Cardiac fibroblast (primary cell): ENCODE results near the gene OTOF.

ENCODE experiments used
- DNase-seq, 2 donors: peaks; one replicate each; pipeline versions ENCODE4 v3.0.0 to v3.0.0-alpha.2; 2010; ENCODE audit warnings: low read depth in 2 of 2
- H3K4me3 ChIP-seq, 2 donors: replicated peaks in 1 of 2; 1 replicate in 1 of 2; 2 replicates in 1 of 2; pipeline ENCODE4 v1.5.1; 2011; ENCODE audit warnings: low read depth in 2 of 2, low read length in 2 of 2, mild to moderate bottlenecking in 2 of 2, moderate library complexity in 1 of 2
- CTCF ChIP-seq: IDR thresholded peaks from one replicate; pipeline ENCODE4 v1.5.1; 2011; ENCODE audit warnings: low read depth, mild to moderate bottlenecking, low read length, inconsistent platforms

The OTOF gene

GRCh38 chr2:26521054-26521912 lies 43.4 kb upstream of the OTOF start:
- H3K4me3 ChIP-seq: no peak overlapping the region
- peak; percentile 23 for TF ChIP-seq CTCF
- peak; percentile 7 to 27 for DNase-seq

- no peak for TF ChIP-seq CTCF
- DNase-seq: no peak
- H3K4me3 ChIP-seq: no peak overlapping the region
Measured at GRCh38 chr2:26520148-26520449, 42.2 kb upstream of the OTOF start.

GRCh38 chr2:26519396-26520147 lies 41.6 kb upstream of the OTOF start:
- no peak for DNase-seq
- no peak for TF ChIP-seq CTCF
- H3K4me3 ChIP-seq: no peak overlapping the region

- DNase-seq: no peak
- TF ChIP-seq CTCF: no peak
- H3K4me3 ChIP-seq: no peak overlapping the region
Measured at GRCh38 chr2:26516781-26517180, 38.9 kb upstream of the OTOF start.

- no peak for DNase-seq
- no peak overlapping the region for H3K4me3 ChIP-seq
- TF ChIP-seq CTCF: no peak
Measured at GRCh38 chr2:26516246-26516645, 38.3 kb upstream of the OTOF start.

- TF ChIP-seq CTCF: no peak
- DNase-seq: no peak
Measured at GRCh38 chr2:26515771-26516170, 37.8 kb upstream of the OTOF start.

More at GRCh38 chr2:26515771-26516170, 37.8 kb upstream of the OTOF start:
- H3K4me3 ChIP-seq: no peak overlapping the region
